ENCODE data around the gene TEAD3.
"Not testable (repeated sequence)": the region's sequence is repeated elsewhere in the genome, so short reads cannot be mapped to it uniquely, and the experiment has no call there.

TEAD3 gene

DNA sequence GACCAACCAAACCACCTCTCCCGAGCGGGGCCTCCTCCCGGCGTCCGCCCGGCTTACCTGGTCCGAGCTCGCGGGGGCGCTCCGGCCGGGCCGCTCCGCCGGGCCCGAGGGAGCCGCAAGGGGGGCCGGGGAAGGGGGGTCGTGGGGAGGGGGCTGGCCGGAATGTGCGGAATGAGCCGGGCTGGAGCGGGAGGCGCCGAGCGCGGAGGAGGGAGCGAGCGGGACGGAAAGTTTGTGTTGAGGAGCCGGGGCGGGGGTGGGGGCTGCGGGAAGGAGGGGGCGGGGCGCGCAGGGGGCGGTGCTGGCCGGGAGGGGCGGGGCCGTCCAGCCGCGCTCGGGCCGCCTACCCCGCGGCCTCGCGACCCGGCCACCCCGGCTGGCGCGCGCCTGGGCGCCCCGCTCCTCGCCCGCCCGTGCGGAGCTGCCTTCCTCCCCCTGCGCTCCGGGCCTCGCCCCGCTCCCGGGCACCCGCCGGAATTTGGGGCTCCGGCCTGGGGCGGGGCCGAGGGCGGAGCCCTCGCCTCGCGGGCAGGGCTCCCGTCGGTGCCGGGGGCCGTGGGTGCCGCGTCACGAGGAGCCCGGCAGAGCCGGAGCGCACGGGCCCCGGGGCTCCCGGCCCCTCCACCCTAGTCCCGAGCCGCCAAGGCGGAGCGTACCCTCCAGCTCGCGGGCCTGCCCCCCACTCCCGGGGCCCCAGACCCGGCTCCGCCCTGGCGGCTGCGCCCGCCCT lies at the start of gene TEAD3:
TEAD3 (minus strand) TSS at position 239 of the 730 bp plus-strand sequence.
- DNase-seq: peak; percentile 70

DNA sequence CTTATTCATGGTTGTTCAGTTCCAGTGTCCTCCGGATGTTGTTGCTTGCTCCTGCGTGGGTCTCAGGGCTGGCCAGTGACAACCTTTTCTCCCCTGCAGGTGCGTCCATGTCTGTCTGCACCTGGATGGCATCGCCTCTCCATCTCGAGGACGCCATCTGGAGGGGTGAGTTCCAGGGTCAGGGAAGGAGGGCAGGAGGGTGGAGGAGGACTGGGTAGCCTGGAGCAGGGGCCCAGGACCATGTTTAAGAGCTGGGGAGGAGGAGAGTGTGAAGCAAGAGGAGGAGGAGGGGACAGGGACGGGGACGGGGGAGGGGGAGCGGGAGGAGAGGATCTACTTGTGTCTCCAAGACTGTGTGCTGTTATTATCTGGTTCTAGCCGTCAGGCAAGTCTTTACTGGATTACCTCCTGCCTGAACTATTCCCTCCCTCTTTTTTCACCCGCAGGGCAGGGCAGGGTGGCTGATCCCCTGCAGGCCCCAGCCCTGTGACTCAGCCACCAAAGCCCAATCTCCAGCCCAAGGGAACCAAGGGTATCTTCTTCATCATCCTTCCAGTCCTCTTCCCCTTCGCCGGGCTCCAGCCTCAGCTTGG lies 48.0 kb upstream of the TEAD3 start:
- no peak for DNase-seq

DNA sequence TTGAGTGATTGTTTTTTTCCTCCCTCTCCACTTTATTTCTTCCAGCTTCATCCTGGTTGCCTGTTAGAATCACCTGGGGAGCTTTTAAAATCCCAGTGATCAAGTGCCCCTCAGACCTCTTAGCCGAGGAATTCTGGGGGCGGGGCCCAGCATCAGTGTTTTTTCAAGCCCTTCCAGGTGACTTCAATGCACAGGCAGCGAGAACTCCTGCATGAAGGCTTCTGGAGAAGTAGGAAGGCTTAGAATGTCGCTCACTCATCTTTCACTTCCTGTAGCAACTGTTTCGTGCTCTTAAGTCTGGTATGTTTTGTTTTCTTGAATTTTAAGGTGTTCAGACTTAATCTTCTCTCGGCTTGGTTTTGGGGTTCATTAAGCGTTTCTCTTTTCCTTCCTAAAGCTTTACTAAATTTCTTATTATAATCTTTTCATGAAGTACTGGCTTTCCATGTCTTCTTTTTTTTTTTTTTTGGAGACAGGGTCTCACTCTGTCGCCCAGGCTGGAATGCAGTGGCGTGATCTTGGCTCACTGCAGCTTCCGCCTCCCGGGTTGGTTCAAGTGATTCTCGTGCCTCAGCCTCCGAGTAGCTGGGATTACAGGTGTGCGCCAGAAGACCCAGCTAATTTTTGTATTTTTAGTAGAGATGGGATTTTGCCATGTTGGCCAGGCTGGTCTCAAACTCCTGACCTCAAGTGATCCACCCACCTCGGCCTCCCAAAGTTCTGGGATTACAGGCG lies 46.7 kb upstream of the TEAD3 start:
- no peak for DNase-seq

- DNase-seq: no peak
Measured at GRCh38 chr6:35541836-35542235, 45.0 kb upstream of the TEAD3 start.

- no peak for DNase-seq
Measured at GRCh38 chr6:35539223-35539622, 42.3 kb upstream of the TEAD3 start.

DNA sequence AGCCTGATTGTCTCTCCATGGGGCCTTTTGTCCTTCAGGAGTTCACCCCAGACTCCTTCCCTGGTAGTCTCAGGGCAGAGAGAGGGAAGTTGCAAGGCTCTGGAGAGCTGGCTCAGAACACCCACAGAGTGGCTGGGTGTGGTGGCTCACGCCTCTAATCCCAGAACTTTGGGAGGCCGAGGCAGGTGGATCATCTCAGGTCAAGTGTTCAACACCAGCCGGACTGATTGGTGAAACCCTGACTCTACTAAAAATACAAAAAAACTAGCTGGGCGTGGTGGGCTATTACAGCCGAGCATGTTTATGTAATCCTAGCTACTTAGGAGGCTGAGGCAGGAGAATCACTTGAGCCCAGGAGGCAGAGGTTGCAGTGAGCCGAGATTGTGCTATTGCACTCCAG lies 39.0 kb upstream of the TEAD3 start:
- DNase-seq: not testable (repeated sequence)

DNA sequence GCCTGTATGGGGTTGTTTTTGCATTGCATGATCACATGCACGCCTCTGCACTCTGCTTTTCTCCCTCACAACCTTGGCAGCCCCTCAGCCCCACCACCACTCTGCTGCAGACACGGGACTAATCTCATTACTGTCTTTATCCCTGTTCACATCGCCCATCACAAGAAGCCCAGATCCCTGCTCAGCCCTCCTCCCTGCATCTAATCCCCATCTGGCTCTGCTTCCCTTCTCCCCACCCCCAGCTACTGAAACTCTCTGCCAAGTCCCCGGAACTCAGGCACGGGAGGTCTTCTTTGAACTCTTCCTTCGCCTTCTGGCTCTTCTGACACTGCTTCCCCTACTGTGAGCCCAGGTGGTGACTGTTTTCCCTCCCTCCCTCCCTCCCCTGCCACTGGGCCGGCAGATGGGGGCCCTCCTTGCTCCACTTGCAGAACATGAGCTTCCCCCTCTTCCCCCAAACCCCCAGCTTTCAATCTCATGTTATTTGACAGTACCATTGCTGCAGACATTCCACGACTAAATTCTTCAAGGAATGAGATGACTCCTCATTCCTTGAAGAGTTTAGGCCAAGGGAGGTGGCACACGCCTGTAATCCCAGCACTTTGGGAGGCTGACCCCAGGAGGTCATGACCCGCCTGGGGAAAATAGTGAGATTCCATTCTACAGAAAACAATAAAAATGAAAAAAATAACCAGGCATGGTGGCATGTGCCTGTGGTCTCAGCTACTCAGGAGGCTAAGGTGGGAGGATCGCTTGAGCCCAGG lies 37.7 kb upstream of the TEAD3 start:
- DNase-seq: no peak

DNA sequence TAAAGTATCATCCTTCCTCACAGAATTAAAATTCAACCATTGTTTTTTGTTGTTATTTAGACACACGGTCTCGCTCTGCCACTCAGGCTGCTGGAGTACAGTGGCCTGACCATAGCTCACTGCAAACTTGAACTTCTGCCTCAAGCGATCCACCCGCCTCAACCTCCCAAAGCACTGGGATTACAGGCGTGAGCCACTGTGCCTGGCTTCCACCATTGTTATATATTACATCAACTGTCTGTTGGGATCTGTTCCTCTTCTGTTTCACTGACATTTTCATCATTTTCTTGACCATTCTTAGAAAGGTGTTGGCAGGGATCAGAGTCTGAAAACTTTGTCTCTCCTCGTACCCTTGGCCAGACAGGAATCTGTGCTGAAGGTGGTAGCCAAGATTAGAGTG lies 37.1 kb upstream of the TEAD3 start:
- DNase-seq: no peak

DNA sequence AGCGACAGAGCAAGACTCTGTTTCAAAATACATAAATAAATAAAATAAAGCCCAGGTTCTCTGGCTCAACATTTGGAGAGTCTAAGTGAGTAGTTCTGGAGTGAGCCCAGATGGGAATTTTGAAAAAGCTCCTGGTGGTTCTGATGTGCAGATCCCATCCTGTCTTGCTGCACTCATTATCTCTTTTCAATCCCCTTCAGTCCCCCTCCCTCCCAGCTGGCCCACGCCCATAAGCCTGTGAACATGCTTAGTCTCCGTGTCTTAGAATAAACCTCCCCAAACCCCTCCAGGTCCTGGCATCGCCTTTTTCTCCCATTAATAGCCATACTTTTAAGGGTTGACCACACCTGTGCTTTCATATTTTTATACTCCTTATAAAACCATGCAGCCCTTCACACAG lies 35.2 kb upstream of the TEAD3 start:
- DNase-seq: no peak

GRCh38 chr6:35524380-35525020 lies 27.6 kb upstream of the TEAD3 start:
- DNase-seq: no peak

DNA sequence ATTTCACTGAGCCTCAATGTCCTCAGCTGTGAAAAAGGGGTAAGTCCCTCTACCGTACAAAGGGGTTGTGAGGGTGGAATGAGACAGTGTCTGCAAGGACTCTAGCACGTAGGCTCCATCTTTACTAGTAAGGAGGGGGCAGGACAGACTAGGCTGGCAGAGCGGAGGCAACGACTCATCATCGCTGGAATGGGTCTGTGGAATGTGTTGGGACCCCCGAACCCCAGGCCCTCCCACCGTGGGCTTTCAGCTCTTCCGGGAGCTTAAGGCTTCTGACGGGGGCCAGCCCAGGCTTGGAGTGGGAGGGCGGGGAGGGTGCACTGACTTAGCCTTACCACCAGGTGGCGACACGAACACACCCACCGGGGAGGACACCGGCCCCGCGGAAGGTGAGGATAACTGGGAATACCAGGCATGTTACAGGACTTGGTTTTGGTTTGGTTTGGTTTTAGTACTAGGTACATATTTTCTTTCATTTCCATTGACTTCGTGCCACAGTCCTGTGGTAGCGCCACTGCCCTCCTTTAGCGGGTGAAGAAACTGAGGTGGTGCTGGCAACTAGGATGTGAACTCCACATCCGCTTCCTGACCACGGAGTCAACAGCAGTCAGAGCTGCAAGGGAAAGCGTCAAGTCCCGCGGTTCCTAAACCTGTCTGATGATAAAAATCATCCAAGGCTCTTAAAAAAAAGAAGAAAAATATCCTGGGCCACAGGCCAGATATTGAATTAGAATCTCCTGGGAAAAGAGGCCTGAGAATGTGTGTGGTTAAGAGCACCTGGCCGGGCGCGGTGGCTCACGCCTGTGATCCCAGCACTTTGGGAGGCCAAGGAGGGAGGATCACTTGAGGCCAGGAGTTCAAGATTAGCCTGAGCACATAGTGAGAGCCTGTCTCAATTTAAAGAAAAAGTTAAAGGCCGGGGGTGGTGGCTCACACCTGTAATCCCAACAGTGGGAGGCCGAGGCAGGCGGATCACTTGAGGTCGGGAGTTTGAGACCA lies 26.1 kb upstream of the TEAD3 start:
- peak; percentile 81 for DNase-seq

GRCh38 chr6:35522151-35522550 lies 25.3 kb upstream of the TEAD3 start:
- no peak for DNase-seq

GRCh38 chr6:35521235-35521634 lies 24.4 kb upstream of the TEAD3 start:
- DNase-seq: no peak

GRCh38 chr6:35519313-35520015 lies 22.6 kb upstream of the TEAD3 start:
- DNase-seq: no peak

- DNase-seq: no peak
Measured at GRCh38 chr6:35518566-35519312, 21.9 kb upstream of the TEAD3 start.

- not testable (repeated sequence) for DNase-seq
Measured at GRCh38 chr6:35517978-35518377, 21.1 kb upstream of the TEAD3 start.

GRCh38 chr6:35516712-35517111 lies 19.8 kb upstream of the TEAD3 start:
- DNase-seq: no peak

DNA sequence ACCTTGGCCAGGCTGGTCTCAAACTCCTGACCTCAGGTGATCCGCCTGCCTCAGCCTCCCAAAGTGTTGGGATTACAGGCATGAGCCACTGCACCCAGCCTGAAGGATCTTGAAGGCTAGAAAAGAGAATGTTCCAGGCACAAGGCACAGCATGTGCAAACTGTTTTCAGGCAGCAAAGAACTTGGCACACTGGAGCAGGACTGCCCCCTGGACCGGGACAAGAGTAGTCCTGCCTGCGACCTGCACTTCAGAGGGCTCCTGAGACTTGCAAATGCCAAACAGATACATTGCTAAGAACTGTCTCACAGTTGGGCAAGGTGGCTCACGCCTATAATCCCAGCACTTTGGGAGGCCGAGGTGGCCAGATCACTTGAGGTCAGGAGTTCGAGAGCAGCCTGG lies 19.1 kb upstream of the TEAD3 start:
- DNase-seq: not testable (repeated sequence)

DNA sequence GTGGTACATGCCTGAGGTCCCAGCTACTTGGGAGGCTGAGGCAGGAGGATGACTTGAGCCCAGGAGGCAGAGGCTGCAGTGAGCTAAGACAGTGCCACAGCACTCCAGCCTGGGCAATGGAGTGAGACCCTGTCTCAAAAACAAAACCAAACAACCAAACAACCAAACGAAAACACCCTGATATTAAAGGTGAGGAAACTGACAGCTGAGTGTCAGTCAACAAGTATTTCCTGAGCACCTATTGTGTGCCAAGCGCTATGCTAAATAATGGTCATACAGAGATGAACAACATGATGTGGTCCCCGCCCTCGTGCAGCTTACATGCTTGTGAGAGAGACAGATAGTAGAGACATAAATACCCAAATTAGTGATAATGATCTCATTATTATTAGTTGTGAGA lies 17.7 kb upstream of the TEAD3 start:
- no peak for DNase-seq

- no peak for DNase-seq
Measured at GRCh38 chr6:35512740-35513139, 15.9 kb upstream of the TEAD3 start, which contains the start of gene TULP1. Gene TULP1 (minus strand): TSS chr6:35512896. CDS start chr6:35512858, 38 bp downstream.
